HepG2 (cell line): ENCODE measurements around the gene THUMPD1. TPM values are rescaled to one million over a fixed set of nuclear protein-coding genes. Genes with fewer than 3 reads are reported as not detected.

Source experiments
- ATAC-seq: fragments of 200-7000 bp; cut with Tn5 transposase; 3 replicates; pipeline ENCODE4 v1.9.1; 2020; ENCODE audit warnings: mild to moderate bottlenecking, moderate library complexity
- BruUV-seq: library from RNA; stranded (reverse); fragments of 400-500 nt; replicated peaks from 2 replicates; lab custom pipeline; 2021; lab: Mats Ljungman, UMichigan
- CTCF ChIA-PET: fragments of 300-600 bp; formaldehyde crosslinking; extraction: SDS; loops from one replicate; lab custom pipeline; 2021; ENCODE audit warnings: low total read pairs, inconsistent platforms, low intra/inter-chr PET ratio; lab: Yijun Ruan, JAX
- POLR2A ChIA-PET: fragments of 350-600 bp; sonication (Branson Sonifier 250); formaldehyde crosslinking; loops from one replicate; lab custom pipeline; 2020; ENCODE audit warnings: antibody characterized with exemption, inconsistent platforms; lab: Yijun Ruan, JAX
- DNase-seq: peaks from one replicate; pipeline ENCODE4 v3.0.0-alpha.2; 2015; ENCODE audit warnings: low spot score
- FAIRE-seq: peaks from 3 replicates; lab custom pipeline; 2011; peaks lifted over from hg19 to GRCh38; lab: Jason Lieb, UNC
- H2AFZ ChIP-seq: one replicate; pipeline ENCODE4 v1.6.1; 2011; ENCODE audit warnings: low read length, inconsistent platforms
- H3K27ac ChIP-seq: fragments of 300-600 bp; 3 replicates; pipeline ENCODE4 v1.8.0; 2011; ENCODE audit warnings: mixed run types, mild to moderate bottlenecking, mixed read lengths, low read length, inconsistent platforms; ENCODE audit not compliant: insufficient read depth; ENCODE audit errors: extremely low read length
- H3K27me3 ChIP-seq, 2 experiments: fragments of 200-600 bp in 1 of 2; 2 replicates in 1 of 2; 3 replicates in 1 of 2; pipeline versions ENCODE4 v1.6.0 to v1.8.0; 2011; ENCODE audit warnings: low read length in 2 of 2, mild to moderate bottlenecking in 2 of 2, moderate library complexity in 2 of 2, inconsistent platforms in 1 of 2; ENCODE audit not compliant: insufficient read depth in 2 of 2, control insufficient read depth in 1 of 2
- H3K36me3 ChIP-seq, 2 experiments: fragments of 200-600 bp in 1 of 2; replicated peaks in 1 of 2; 2 replicates in 1 of 2; 3 replicates in 1 of 2; pipeline versions ENCODE4 v1.5.1 to v1.8.0; 2011; ENCODE audit warnings: low read length in 2 of 2, inconsistent platforms in 1 of 2; ENCODE audit not compliant: insufficient read depth in 2 of 2, control insufficient read depth in 1 of 2
- H3K4me1 ChIP-seq: 2 replicates; pipeline ENCODE4 v1.5.1; 2012; ENCODE audit warnings: low read length, inconsistent platforms; ENCODE audit not compliant: insufficient read depth
- H3K4me2 ChIP-seq: 2 replicates; pipeline ENCODE4 v1.6.0; 2011; ENCODE audit warnings: low read depth, low read length, inconsistent platforms
- H3K4me3 ChIP-seq, 3 experiments: fragments of 200-600 bp in 1 of 3; sonication (generic), shearing (Covaris generic) in 1 of 3; replicated peaks in 1 of 3; 2 replicates each; pipeline ENCODE4 v1.5.1; 2011 to 2016; ENCODE audit warnings: low read length in 3 of 3, inconsistent platforms in 2 of 3, low read depth in 2 of 3, mild to moderate bottlenecking in 2 of 3, control low read depth in 1 of 3, mixed read lengths in 1 of 3; ENCODE audit not compliant: insufficient read depth in 1 of 3
- H3K79me2 ChIP-seq: one replicate; pipeline ENCODE4 v1.6.1; 2011; ENCODE audit warnings: low read length, inconsistent platforms; ENCODE audit not compliant: insufficient read depth
- H3K9ac ChIP-seq: 2 replicates; pipeline ENCODE4 v1.6.0; 2011; ENCODE audit warnings: mild to moderate bottlenecking, low read depth, low read length, inconsistent platforms; ENCODE audit not compliant: insufficient read depth
- H3K9me3 ChIP-seq: 2 replicates; pipeline ENCODE4 v1.5.1; 2012; ENCODE audit warnings: mild to moderate bottlenecking, low read length
- H4K20me1 ChIP-seq: 2 replicates; pipeline ENCODE4 v1.6.0; 2011; ENCODE audit warnings: inconsistent platforms, mild to moderate bottlenecking, low read length, moderate library complexity; ENCODE audit not compliant: insufficient read depth
- ATF3 ChIP-seq: sonication (generic); formaldehyde crosslinking; IDR thresholded peaks from 2 replicates; pipeline ENCODE4 v1.4.0; 2020; ENCODE audit warnings: missing genetic modification reagents
- DNMT1 ChIP-seq: sonication (generic); formaldehyde crosslinking; IDR thresholded peaks from 2 replicates; pipeline ENCODE4 v1.5.1; 2020; ENCODE audit warnings: mild to moderate bottlenecking, missing genetic modification reagents
- DRAP1 ChIP-seq: IDR thresholded peaks from 2 replicates; pipeline ENCODE4 v1.6.1; 2016; ENCODE audit warnings: missing genetic modification reagents, missing compliant biosample characterization
- KDM3A ChIP-seq: IDR thresholded peaks from 2 replicates; pipeline ENCODE4 v1.6.1; 2018; ENCODE audit warnings: low read depth, missing compliant biosample characterization
- KLF13 ChIP-seq: sonication (generic); formaldehyde crosslinking; IDR thresholded peaks from 2 replicates; pipeline ENCODE4 v1.4.0; 2020; ENCODE audit warnings: mild to moderate bottlenecking, missing genetic modification reagents
- NFE2 ChIP-seq: sonication (generic); formaldehyde crosslinking; IDR thresholded peaks from 2 replicates; pipeline ENCODE4 v1.4.0; 2020; ENCODE audit warnings: missing genetic modification reagents
- NFYB ChIP-seq: sonication (generic); formaldehyde crosslinking; IDR thresholded peaks from 2 replicates; pipeline ENCODE4 v1.4.0; 2020; ENCODE audit warnings: missing genetic modification reagents
- TBP ChIP-seq: sonication (generic); formaldehyde crosslinking; IDR thresholded peaks from 2 replicates; pipeline ENCODE4 v1.5.0; 2020; ENCODE audit warnings: missing genetic modification reagents
- TGIF2 ChIP-seq: IDR thresholded peaks from 2 replicates; pipeline ENCODE4 v1.6.1; 2016; ENCODE audit warnings: control low read depth, missing compliant biosample characterization
- THAP11 ChIP-seq: IDR thresholded peaks from 2 replicates; pipeline ENCODE4 v1.6.1; 2016; ENCODE audit warnings: missing biosample characterization, missing genetic modification reagents
- ZNF331 ChIP-seq: sonication (generic); formaldehyde crosslinking; IDR thresholded peaks from 2 replicates; pipeline ENCODE4 v1.4.0; 2020; ENCODE audit warnings: missing genetic modification reagents
- ZNF616 ChIP-seq: sonication (generic); formaldehyde crosslinking; IDR thresholded peaks from 2 replicates; pipeline ENCODE4 v1.5.0; 2020; ENCODE audit warnings: low read depth, mild to moderate bottlenecking, missing genetic modification reagents
- ZNF781 ChIP-seq: sonication (generic); formaldehyde crosslinking; IDR thresholded peaks from 2 replicates; pipeline ENCODE4 v1.5.1; 2020; ENCODE audit warnings: borderline replicate concordance, mild to moderate bottlenecking, missing genetic modification reagents; ENCODE audit errors: not compliant biosample characterization
- WGBS: methylation state at CpG from one replicate; pipeline ENCODE4 v1.1.6; 2017; ENCODE audit warnings: low lambda C conversion rate; 5-methylcytosine and 5-hydroxymethylcytosine counted together
- in situ Hi-C: cut with HindIII; loops from 2 replicates; pipeline ENCODE4 v1.10.0; 2017; ENCODE audit warnings: low pct_unique_long_range_greater_than_20kb; ENCODE audit not compliant: extremely low pct_ligation_motif_present
- intact Hi-C: fragments of 100-400 bp; cut with micrococcal nuclease; formaldehyde crosslinking; loops from one replicate; pipeline ENCODE4 v1.10.0; 2022; ENCODE audit not compliant: unreplicated experiment
- polyA plus RNA-seq, 8 experiments: library from polyadenylated mRNA; depleted of rRNA in 3 of 8; stranded (reverse) in 7 of 8; unstranded in 1 of 8; fragments of >200 nt; fragmentation: Illumina TruSeq in 4 of 8; extraction: Trizol in 4 of 8; gene quantifications; 2 replicates each; pipeline versions ENCODE4 v1.2.1 to v1.2.3, GENCODE V29; 2011 to 2016; ENCODE audit warnings: low read depth in 4 of 8, missing spikeins in 1 of 8, mixed read lengths in 1 of 8; ENCODE audit not compliant: insufficient read depth in 1 of 8
- total RNA-seq, 5 experiments: library from RNA; depleted of rRNA; stranded (reverse); fragments of >200 nt; fragmentation: Illumina TruSeq; extraction: Trizol; gene quantifications; 2 replicates each; pipeline ENCODE4 v1.2.3, GENCODE V29; 2016; ENCODE audit warnings: low read depth in 1 of 5

The THUMPD1 gene
- total and polyA plus RNA-seq, 2 of the 13 experiments (the other 11 are each of a cell fraction or from before 2014, with no cell fraction given), result 22.7 to 69.1 TPM

GRCh38 chr16:20720251-20720650, 21.4 kb downstream of the THUMPD1 start:
- Histone ChIP-seq H3K9me3 (no peaks in the 10 kb centered on the region), H3K4me1 (no peaks in the 10 kb centered on the region), H3K9ac (no peak overlapping the region), H3K36me3 (peaks cover 4 to 10% of the 10 kb centered on the region in 2 experiments; a peak in 3 of 5 replicates), H3K27ac (no peak overlapping the region), H4K20me1 (no peaks in the 10 kb centered on the region), H3K4me3 (no peak overlapping the region), H3K79me2 (no peaks in the 10 kb centered on the region), H3K27me3 (no peaks in the 10 kb centered on the region), H3K4me2 (no peak overlapping the region), H2AFZ (no peak overlapping the region)
- in situ Hi-C loops, result no loop called here
- FAIRE-seq (no peak), ATAC-seq (no peak), DNase-seq (no peak)
- intact Hi-C loops, result no loop called here
- 100% methylated on average over 4 of the region's 4 CpGs for WGBS
- POLR2A ChIA-PET, result no interaction called here
- BruUV-seq, result no TSS peak
- CTCF ChIA-PET, result no interaction called here
- TF ChIP-seq ZNF331 (CRISPR knock-in tag), result no peak
- no peak for TF ChIP-seq TBP (CRISPR knock-in tag)
- TF ChIP-seq DNMT1 (CRISPR knock-in tag), result no peak
- no peak for TF ChIP-seq TGIF2 (CRISPR knock-in tag)
- TF ChIP-seq NFYB (CRISPR knock-in tag), result no peak
- TF ChIP-seq KLF13, result no peak
- no peak for TF ChIP-seq ATF3
- no peak for TF ChIP-seq ZNF616 (CRISPR knock-in tag)
- no peak for TF ChIP-seq DRAP1 (CRISPR knock-in tag)
- no peak for TF ChIP-seq KDM3A (CRISPR knock-in tag)
- no peak for TF ChIP-seq NFE2
- TF ChIP-seq ZNF781 (CRISPR knock-in tag), result no peak
- TF ChIP-seq THAP11 (CRISPR knock-in tag), result no peak
